HepG2 (cell line): Measurements from ENCODE around the gene ECSIT. TPM values are rescaled to one million over a fixed set of nuclear protein-coding genes. Genes with fewer than 3 reads are reported as not detected.

Experiments
- ASH2L ChIP-seq: fragments of 300-600, 200-600 bp; sonication (generic); IDR thresholded peaks from 2 replicates; pipeline ENCODE4 v1.7.0; 2017; ENCODE audit warnings: low read depth, mild to moderate bottlenecking, moderate library complexity, mixed read lengths, low read length; ENCODE audit not compliant: insufficient read length
- ATRX ChIP-seq: sonication (generic); formaldehyde crosslinking; IDR thresholded peaks from 2 replicates; pipeline ENCODE4 v1.4.0; 2020; ENCODE audit warnings: missing genetic modification reagents, borderline replicate concordance
- GATAD1 ChIP-seq: IDR thresholded peaks from 2 replicates; pipeline ENCODE4 v1.6.1; 2016; ENCODE audit warnings: missing genetic modification reagents, missing compliant biosample characterization
- MYC ChIP-seq: sonication (generic); formaldehyde crosslinking; IDR thresholded peaks from 2 replicates; pipeline ENCODE4 v1.9.0; 2021; ENCODE audit warnings: missing genetic modification reagents, borderline replicate concordance
- NFKB2 ChIP-seq: sonication (generic); formaldehyde crosslinking; IDR thresholded peaks from 2 replicates; pipeline ENCODE4 v1.4.0; 2020; ENCODE audit warnings: missing genetic modification reagents, borderline replicate concordance
- PITX1 ChIP-seq: sonication (generic); formaldehyde crosslinking; IDR thresholded peaks from 2 replicates; pipeline ENCODE4 v1.5.1; 2020; ENCODE audit warnings: mild to moderate bottlenecking, missing genetic modification reagents
- REST ChIP-seq, 2 experiments: IDR thresholded peaks; 2 replicates each; pipeline ENCODE4 v1.6.1; 2011 to 2012; ENCODE audit warnings: low read length in 2 of 2, borderline replicate concordance in 1 of 2, low read depth in 1 of 2, mild to moderate bottlenecking in 1 of 2, moderate library complexity in 1 of 2
- RXRB ChIP-seq: IDR thresholded peaks from 2 replicates; pipeline ENCODE4 v1.6.1; 2016; ENCODE audit warnings: borderline replicate concordance, missing genetic modification reagents, missing compliant biosample characterization
- SCMH1 ChIP-seq: sonication (generic); formaldehyde crosslinking; IDR thresholded peaks from 2 replicates; pipeline ENCODE4 v1.9.0; 2021; ENCODE audit warnings: missing genetic modification reagents, mild to moderate bottlenecking, borderline replicate concordance
- ZBTB44 ChIP-seq: sonication (generic); formaldehyde crosslinking; IDR thresholded peaks from 2 replicates; pipeline ENCODE4 v1.4.0; 2020; ENCODE audit warnings: missing genetic modification reagents
- ZGPAT ChIP-seq: IDR thresholded peaks from 2 replicates; pipeline ENCODE4 v1.6.1; 2016; ENCODE audit warnings: mild to moderate bottlenecking
- ZNF232 ChIP-seq: sonication (generic); formaldehyde crosslinking; IDR thresholded peaks from 2 replicates; pipeline ENCODE4 v1.4.0; 2020; ENCODE audit warnings: missing genetic modification reagents, borderline replicate concordance
- ZNF317 ChIP-seq: sonication (generic); formaldehyde crosslinking; IDR thresholded peaks from 2 replicates; pipeline ENCODE4 v1.5.0; 2020; ENCODE audit warnings: mild to moderate bottlenecking, missing genetic modification reagents
- ZNF674 ChIP-seq: sonication (generic); formaldehyde crosslinking; IDR thresholded peaks from 2 replicates; pipeline ENCODE4 v1.5.0; 2020; ENCODE audit warnings: low read depth, mild to moderate bottlenecking, missing genetic modification reagents
- ZNF746 ChIP-seq: sonication (generic); formaldehyde crosslinking; IDR thresholded peaks from 2 replicates; pipeline ENCODE4 v1.8.0; 2022; ENCODE audit warnings: mild to moderate bottlenecking, missing genetic modification reagents
- ZNF891 ChIP-seq: sonication (generic); formaldehyde crosslinking; IDR thresholded peaks from 2 replicates; pipeline ENCODE4 v1.5.0; 2020; ENCODE audit warnings: mild to moderate bottlenecking, missing genetic modification reagents
- ZSCAN31 ChIP-seq: sonication (generic); formaldehyde crosslinking; IDR thresholded peaks from 2 replicates; pipeline ENCODE4 v1.5.0; 2020; ENCODE audit warnings: low read depth, mild to moderate bottlenecking, missing genetic modification reagents
- polyA plus RNA-seq, 8 experiments: library from polyadenylated mRNA; depleted of rRNA in 3 of 8; stranded (reverse) in 7 of 8; unstranded in 1 of 8; fragments of >200 nt; fragmentation: Illumina TruSeq in 4 of 8; extraction: Trizol in 4 of 8; gene quantifications; 2 replicates each; pipeline versions ENCODE4 v1.2.1 to v1.2.3, GENCODE V29; 2011 to 2016; ENCODE audit warnings: low read depth in 4 of 8, missing spikeins in 1 of 8, mixed read lengths in 1 of 8; ENCODE audit not compliant: insufficient read depth in 1 of 8
- total RNA-seq, 5 experiments: library from RNA; depleted of rRNA; stranded (reverse); fragments of >200 nt; fragmentation: Illumina TruSeq; extraction: Trizol; gene quantifications; 2 replicates each; pipeline ENCODE4 v1.2.3, GENCODE V29; 2016; ENCODE audit warnings: low read depth in 1 of 5

The ECSIT gene
- total and polyA plus RNA-seq, 2 of the 13 experiments (the other 11 are each of a cell fraction or from before 2014, with no cell fraction given): 36.4 to 62.3 TPM

- TF ChIP-seq ASH2L (peak; percentile 19), REST (IDR thresholded peaks at IDR 0.05; ENCODE audit: borderline replicate concordance in 1 of 2, low read depth in 1 of 2, low read length in 2 of 2) (0 out of 4 replicates have a peak, but pooled peaks of 1 of the 2 experiments have one; percentile 20), ZGPAT (CRISPR knock-in tag) (peak; percentile 74; the same call in 1 of the 2 replicates), ZNF674 (CRISPR knock-in tag) (no peak), ZNF746 (no peak), SCMH1 (CRISPR knock-in tag) (no peak), RXRB (CRISPR knock-in tag) (0 out of 2 replicates have a peak, but pooled peaks have one; percentile 15), ATRX (CRISPR knock-in tag) (no peak), MYC (CRISPR knock-in tag) (peak; percentile 38; the same call in 1 of the 2 replicates), ZNF891 (no peak), NFKB2 (CRISPR knock-in tag) (peak; percentile 70; the same call in 1 of the 2 replicates), PITX1 (CRISPR knock-in tag) (0 out of 2 replicates have a peak, but pooled peaks have one; percentile 21), ZNF232 (CRISPR knock-in tag) (0 out of 2 replicates have a peak, but pooled peaks have one; percentile 55), GATAD1 (0 out of 2 replicates have a peak, but pooled peaks have one; percentile 12), ZBTB44 (no peak), ZSCAN31 (CRISPR knock-in tag) (no peak), ZNF317 (CRISPR knock-in tag) (no peak)
These were observed 7.1 kb upstream of the ECSIT start (continued) for GRCh38 chr19:11535792-11536595.
